IMR-90 (cell line): ENCODE data around the gene FGFR4. TPM values are rescaled to one million over a fixed set of nuclear protein-coding genes. Genes with fewer than 3 reads are reported as not detected.

Experiments used
- ATAC-seq: fragments of 200-7000 bp; cut with Tn5 transposase; 2 replicates; pipeline ENCODE4 v1.9.1; 2020; ENCODE audit warnings: low read depth, mild to moderate bottlenecking, moderate library complexity
- BruUV-seq: library from RNA; stranded (reverse); fragments of 400-500 nt; replicated peaks from 2 replicates; lab custom pipeline; 2021; lab: Mats Ljungman, UMichigan
- CTCF ChIA-PET: fragments of 300-600 bp; formaldehyde crosslinking; extraction: SDS; loops from one replicate; lab custom pipeline; 2021; ENCODE audit warnings: antibody characterized with exemption; lab: Yijun Ruan, JAX
- POLR2A ChIA-PET: fragments of 300-600 bp; sonication (Branson Sonifier 250); formaldehyde crosslinking; loops from one replicate; lab custom pipeline; 2022; ENCODE audit warnings: antibody characterized with exemption; ENCODE audit not compliant: unreplicated experiment; lab: Charles Lee
- DNase-seq: peaks from one replicate; pipeline ENCODE4 v3.0.0; 2013
- H2AFZ ChIP-seq: replicated peaks from 2 replicates; pipeline ENCODE3; 2013; ENCODE audit warnings: low read length, mild to moderate bottlenecking; ENCODE audit not compliant: poor library complexity
- H2AK5ac ChIP-seq: 2 replicates; pipeline ENCODE4 v1.6.1; 2013; ENCODE audit warnings: low read depth, low read length, inconsistent platforms
- H2AK9ac ChIP-seq: replicated peaks from 2 replicates; pipeline ENCODE3; 2013; ENCODE audit warnings: mild to moderate bottlenecking, low read depth, low read length, moderate library complexity; ENCODE audit not compliant: poor library complexity
- H2BK120ac ChIP-seq: 2 replicates; pipeline ENCODE4 v1.6.1; 2013; ENCODE audit warnings: low read depth, low read length, inconsistent platforms
- H2BK15ac ChIP-seq: 3 replicates; pipeline ENCODE4 v1.6.1; 2013; ENCODE audit warnings: low read depth, low read length, inconsistent platforms
- H2BK20ac ChIP-seq: 2 replicates; pipeline ENCODE4 v1.6.1; 2013; ENCODE audit warnings: low read depth, mild to moderate bottlenecking, inconsistent platforms, low read length, moderate library complexity
- H2BK5ac ChIP-seq: 2 replicates; pipeline ENCODE4 v1.6.1; 2013; ENCODE audit warnings: mild to moderate bottlenecking, low read depth, low read length, inconsistent platforms; ENCODE audit not compliant: poor library complexity, severe bottlenecking
- H3K14ac ChIP-seq: replicated peaks from 2 replicates; pipeline ENCODE4 v1.6.1; 2013; ENCODE audit warnings: low read depth, low read length, inconsistent platforms
- H3K18ac ChIP-seq: 2 replicates; pipeline ENCODE4 v1.6.1; 2013; ENCODE audit warnings: low read depth, low read length, control low read depth
- H3K23ac ChIP-seq: 2 replicates; pipeline ENCODE4 v1.6.1; 2013; ENCODE audit warnings: low read depth, low read length, inconsistent platforms
- H3K27ac ChIP-seq: 2 replicates; pipeline ENCODE4 v1.5.1; 2013; ENCODE audit warnings: mild to moderate bottlenecking, control low read depth, low read length; ENCODE audit not compliant: insufficient read depth
- H3K27me3 ChIP-seq: 2 replicates; pipeline ENCODE4 v1.6.1; 2013; ENCODE audit warnings: low read length; ENCODE audit not compliant: control insufficient read depth, insufficient read depth
- H3K36me3 ChIP-seq: 2 replicates; pipeline ENCODE4 v1.6.1; 2013; ENCODE audit warnings: low read length, mixed read lengths; ENCODE audit not compliant: control insufficient read depth, insufficient read depth
- H3K4ac ChIP-seq: 2 replicates; pipeline ENCODE4 v1.6.1; 2013; ENCODE audit warnings: low read depth, low read length, inconsistent platforms
- H3K4me1 ChIP-seq: 2 replicates; pipeline ENCODE4 v1.6.1; 2013; ENCODE audit warnings: low read length, mixed read lengths; ENCODE audit not compliant: control insufficient read depth, insufficient read depth
- H3K4me2 ChIP-seq: 2 replicates; pipeline ENCODE4 v1.6.1; 2013; ENCODE audit warnings: low read depth, mild to moderate bottlenecking, control low read depth, low read length, moderate library complexity
- H3K4me3 ChIP-seq: 2 replicates; pipeline ENCODE4 v1.5.1; 2013; ENCODE audit warnings: low read depth, mild to moderate bottlenecking, control low read depth, low read length, moderate library complexity; ENCODE audit not compliant: insufficient read depth
- H3K56ac ChIP-seq: 2 replicates; pipeline ENCODE4 v1.6.1; 2013; ENCODE audit warnings: low read length, inconsistent platforms; ENCODE audit not compliant: insufficient read depth; ENCODE audit errors: extremely low read depth
- H3K79me1 ChIP-seq, 2 experiments: 2 replicates each; pipeline ENCODE4 v1.6.1; 2013; ENCODE audit warnings: low read length in 2 of 2, inconsistent platforms in 1 of 2, low read depth in 1 of 2
- H3K9ac ChIP-seq: 2 replicates; pipeline ENCODE4 v1.6.1; 2013; ENCODE audit warnings: low read depth, low read length, control low read depth
- H3K9me1 ChIP-seq: 2 replicates; pipeline ENCODE4 v1.6.1; 2013; ENCODE audit warnings: low read length, inconsistent platforms; ENCODE audit not compliant: insufficient read depth
- H3K9me3 ChIP-seq: 2 replicates; pipeline ENCODE4 v1.6.1; 2013; ENCODE audit warnings: low read length; ENCODE audit not compliant: control insufficient read depth, insufficient read depth
- H4K20me1 ChIP-seq: 2 replicates; pipeline ENCODE4 v1.6.1; 2013; ENCODE audit warnings: low read length, inconsistent platforms; ENCODE audit not compliant: insufficient read depth
- H4K5ac ChIP-seq: 2 replicates; pipeline ENCODE4 v1.6.1; 2013; ENCODE audit warnings: mild to moderate bottlenecking, low read depth, low read length, control low read depth
- H4K8ac ChIP-seq, 2 experiments: 2 replicates each; pipeline ENCODE4 v1.6.1; 2013; ENCODE audit warnings: low read depth in 2 of 2, low read length in 2 of 2, control low read depth in 1 of 2, inconsistent platforms in 1 of 2
- H4K91ac ChIP-seq: 2 replicates; pipeline ENCODE4 v1.6.1; 2013; ENCODE audit warnings: low read depth, low read length, inconsistent platforms; ENCODE audit not compliant: insufficient read depth
- CEBPB ChIP-seq: IDR thresholded peaks from 2 replicates; pipeline ENCODE4 v1.6.1; 2012; ENCODE audit warnings: low read depth, low read length, improper control_type of control experiment
- MAZ ChIP-seq: IDR thresholded peaks from 2 replicates; pipeline ENCODE4 v1.6.1; 2012; ENCODE audit warnings: low read depth, mild to moderate bottlenecking, low read length, improper control_type of control experiment, moderate library complexity, borderline replicate concordance
- RAD21 ChIP-seq: IDR thresholded peaks from 2 replicates; pipeline ENCODE4 v1.6.1; 2012; ENCODE audit warnings: low read length, improper control_type of control experiment
- USF2 ChIP-seq: fragments of 150-350 bp; IDR thresholded peaks from 2 replicates; pipeline ENCODE4 v1.6.1; 2017; ENCODE audit warnings: mild to moderate bottlenecking, antibody characterized with exemption, low read length, low read depth
- WGBS, 2 experiments: methylation state at CpG; one replicate each; pipeline versions ENCODE4 v1.1.5 to v1.1.7; 2013; ENCODE audit warnings: missing lambda C conversion rate in 2 of 2; ENCODE audit not compliant: insufficient read length in 1 of 2; ENCODE audit errors: extremely low coverage in 2 of 2; 5-methylcytosine and 5-hydroxymethylcytosine counted together
- dilution Hi-C: fragments of 300-500 bp; cut with HindIII; formaldehyde crosslinking; loops from one replicate; pipeline ENCODE4 v1.14.3; 2018; ENCODE audit warnings: low sequenced_read_pairs; ENCODE audit not compliant: unreplicated experiment
- in situ Hi-C: fragments of 300-500 bp; cut with MboI; formaldehyde crosslinking; loops from 3 replicates; pipeline ENCODE4 v1.14.3; 2019; ENCODE audit warnings: low sequenced_read_pairs, inconsistent platforms, mixed read lengths
- intact Hi-C: fragments of 100-400 bp; cut with micrococcal nuclease; formaldehyde crosslinking; loops from 2 replicates; pipeline ENCODE4 v1.10.0; 2022
- polyA plus RNA-seq, 3 experiments: library from polyadenylated mRNA; depleted of rRNA; stranded (reverse); fragments of >200 nt; gene quantifications; 2 replicates each; pipeline ENCODE4 v1.2.3, GENCODE V29; 2012; ENCODE audit warnings: low replicate concordance in 1 of 3
- total RNA-seq: library from RNA; depleted of rRNA; stranded (reverse); fragments of >200 nt; gene quantifications from 2 replicates; pipeline ENCODE4 v1.2.3, GENCODE V29; 2012

Gene FGFR4
- total and polyA plus RNA-seq, 2 of the 4 experiments (the other 2 are of a cell fraction): 0.90 to 2.4 TPM

GRCh38 chr5:177117441-177118045 lies 30.8 kb downstream of the FGFR4 start:
- in situ Hi-C loops: no loop called here

More at GRCh38 chr5:177117441-177118045, 30.8 kb downstream of the FGFR4 start:
- Histone ChIP-seq H2BK120ac (no peak overlapping the region), H2BK15ac (no peak overlapping the region), H3K56ac (no peak overlapping the region), H3K14ac (no peak overlapping the region), H3K27ac (no peak overlapping the region), H4K5ac (no peak overlapping the region; the same call in 1 of the 2 replicates), H4K91ac (no peak overlapping the region), H3K4me1 (no peaks in the 10 kb centered on the region; the same call in 1 of the 2 replicates), H3K9me1 (peaks cover 6% of the 10 kb centered on the region), H2BK5ac (no peak overlapping the region), H3K27me3 (no peaks in the 10 kb centered on the region), H2AK5ac (peak overlapping the region; percentile 30; the same call in 1 of the 2 replicates), H3K4me2 (no peak overlapping the region), H4K20me1 (no peaks in the 10 kb centered on the region), H4K8ac (peak overlapping the region; percentile 89 to 91; a peak in 2 of 4 replicates), H3K9ac (no peak overlapping the region), H3K23ac (no peak overlapping the region), H3K4ac (peak overlapping the region; percentile 45; the same call in 1 of the 2 replicates), H3K18ac (no peak overlapping the region), H2AFZ (no peak overlapping the region), H2AK9ac (peak overlapping the region; percentile 61), H3K9me3 (no peaks in the 10 kb centered on the region), H3K36me3 (no peaks in the 10 kb centered on the region), H3K79me1 (no peaks in the 10 kb centered on the region), H2BK20ac (no peak overlapping the region), H3K4me3 (no peak overlapping the region)
- no peak for ATAC-seq
- TF ChIP-seq RAD21 (no peak), CEBPB (no peak), MAZ (no peak), USF2 (no peak)
- ChIA-PET CTCF (no interaction called here), POLR2A (no interaction called here)
- 97% methylated on average over 11 of the region's 30 CpGs; no CpG with 5 or more reads in 1 of the 2 experiments for WGBS, 2 experiments
- no TSS peak for BruUV-seq
- intact Hi-C loops (loop anchor here (2.0 to 10.0 kb wide), 2 partner anchors 15 to 157 kb away; partner anchors contain the start of gene NSD1), dilution Hi-C loops (no loop called here)
- DNase-seq: no peak
